Ishikawa (cell line): Measurements from ENCODE around the gene SMYD3.

Experiments used
- CEBPB ChIP-seq: IDR thresholded peaks from 2 replicates; pipeline ENCODE4 v1.6.1; 2012
- EGR1 ChIP-seq: IDR thresholded peaks from 2 replicates; pipeline ENCODE4 v1.6.1; 2012
- EP300 ChIP-seq: IDR thresholded peaks from 2 replicates; pipeline ENCODE4 v1.6.1; 2012; ENCODE audit warnings: borderline replicate concordance
- FOXM1 ChIP-seq: IDR thresholded peaks from 2 replicates; pipeline ENCODE4 v1.6.1; 2012; ENCODE audit warnings: low read depth, borderline replicate concordance
- MAX ChIP-seq: IDR thresholded peaks from 2 replicates; pipeline ENCODE4 v1.6.1; 2012
- NFIC ChIP-seq: IDR thresholded peaks from 2 replicates; pipeline ENCODE4 v1.6.1; 2012
- RAD21 ChIP-seq: IDR thresholded peaks from 2 replicates; pipeline ENCODE4 v1.6.1; 2012; ENCODE audit warnings: low read depth
- TAF1 ChIP-seq: IDR thresholded peaks from 2 replicates; pipeline ENCODE4 v1.6.1; 2012; ENCODE audit warnings: low read depth, mild to moderate bottlenecking
- TCF12 ChIP-seq: IDR thresholded peaks from 2 replicates; pipeline ENCODE4 v1.6.1; 2012; ENCODE audit warnings: low read depth
- TEAD4 ChIP-seq: IDR thresholded peaks from 2 replicates; pipeline ENCODE4 v1.6.1; 2012
- YY1 ChIP-seq: IDR thresholded peaks from 2 replicates; pipeline ENCODE4 v1.6.1; 2012; ENCODE audit warnings: low read depth
- ZBTB7A ChIP-seq: IDR thresholded peaks from 2 replicates; pipeline ENCODE4 v1.6.1; 2012; ENCODE audit warnings: low read depth
- TF ChIP-seq, protein P1 (sequence below): IDR thresholded peaks from 2 replicates; pipeline ENCODE4 v1.6.1; 2012; ENCODE audit warnings: low read depth, mild to moderate bottlenecking
- TF ChIP-seq, protein P2 (sequence below): IDR thresholded peaks from 2 replicates; pipeline ENCODE4 v1.6.1; 2012

DNA sequence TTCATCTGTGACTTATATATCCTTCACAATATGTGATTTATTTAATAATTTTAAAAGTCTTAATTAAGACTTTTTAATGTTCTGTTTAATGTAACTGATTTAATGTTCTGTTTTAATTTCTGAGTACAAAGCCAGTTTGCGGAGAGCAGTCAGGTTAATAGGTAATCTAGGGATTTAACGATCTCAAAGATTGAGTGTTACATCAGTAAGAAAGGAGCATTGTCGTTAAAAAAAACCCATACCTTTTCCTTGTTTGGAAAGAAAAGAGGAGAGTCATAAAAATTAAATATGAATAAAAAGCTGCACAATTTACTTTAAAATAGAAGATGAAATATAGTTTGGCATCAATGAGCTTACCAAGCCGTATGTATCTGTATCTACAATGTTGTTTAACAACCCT is 730.9 kb downstream of the SMYD3 start:
- no peak for TF ChIP-seq YY1
- TF ChIP-seq, protein P1, sequence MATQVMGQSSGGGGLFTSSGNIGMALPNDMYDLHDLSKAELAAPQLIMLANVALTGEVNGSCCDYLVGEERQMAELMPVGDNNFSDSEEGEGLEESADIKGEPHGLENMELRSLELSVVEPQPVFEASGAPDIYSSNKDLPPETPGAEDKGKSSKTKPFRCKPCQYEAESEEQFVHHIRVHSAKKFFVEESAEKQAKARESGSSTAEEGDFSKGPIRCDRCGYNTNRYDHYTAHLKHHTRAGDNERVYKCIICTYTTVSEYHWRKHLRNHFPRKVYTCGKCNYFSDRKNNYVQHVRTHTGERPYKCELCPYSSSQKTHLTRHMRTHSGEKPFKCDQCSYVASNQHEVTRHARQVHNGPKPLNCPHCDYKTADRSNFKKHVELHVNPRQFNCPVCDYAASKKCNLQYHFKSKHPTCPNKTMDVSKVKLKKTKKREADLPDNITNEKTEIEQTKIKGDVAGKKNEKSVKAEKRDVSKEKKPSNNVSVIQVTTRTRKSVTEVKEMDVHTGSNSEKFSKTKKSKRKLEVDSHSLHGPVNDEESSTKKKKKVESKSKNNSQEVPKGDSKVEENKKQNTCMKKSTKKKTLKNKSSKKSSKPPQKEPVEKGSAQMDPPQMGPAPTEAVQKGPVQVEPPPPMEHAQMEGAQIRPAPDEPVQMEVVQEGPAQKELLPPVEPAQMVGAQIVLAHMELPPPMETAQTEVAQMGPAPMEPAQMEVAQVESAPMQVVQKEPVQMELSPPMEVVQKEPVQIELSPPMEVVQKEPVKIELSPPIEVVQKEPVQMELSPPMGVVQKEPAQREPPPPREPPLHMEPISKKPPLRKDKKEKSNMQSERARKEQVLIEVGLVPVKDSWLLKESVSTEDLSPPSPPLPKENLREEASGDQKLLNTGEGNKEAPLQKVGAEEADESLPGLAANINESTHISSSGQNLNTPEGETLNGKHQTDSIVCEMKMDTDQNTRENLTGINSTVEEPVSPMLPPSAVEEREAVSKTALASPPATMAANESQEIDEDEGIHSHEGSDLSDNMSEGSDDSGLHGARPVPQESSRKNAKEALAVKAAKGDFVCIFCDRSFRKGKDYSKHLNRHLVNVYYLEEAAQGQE: no peak
- TF ChIP-seq NFIC: no peak
- no peak for TF ChIP-seq TAF1
- no peak for TF ChIP-seq MAX
- no peak for TF ChIP-seq FOXM1
- no peak for TF ChIP-seq RAD21
- TF ChIP-seq EGR1: no peak
- TF ChIP-seq EP300: no peak
- TF ChIP-seq TEAD4: no peak
- no peak for TF ChIP-seq TCF12
- TF ChIP-seq CEBPB: no peak
- TF ChIP-seq, protein P2, sequence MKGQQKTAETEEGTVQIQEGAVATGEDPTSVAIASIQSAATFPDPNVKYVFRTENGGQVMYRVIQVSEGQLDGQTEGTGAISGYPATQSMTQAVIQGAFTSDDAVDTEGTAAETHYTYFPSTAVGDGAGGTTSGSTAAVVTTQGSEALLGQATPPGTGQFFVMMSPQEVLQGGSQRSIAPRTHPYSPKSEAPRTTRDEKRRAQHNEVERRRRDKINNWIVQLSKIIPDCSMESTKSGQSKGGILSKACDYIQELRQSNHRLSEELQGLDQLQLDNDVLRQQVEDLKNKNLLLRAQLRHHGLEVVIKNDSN: no peak
- no peak for TF ChIP-seq ZBTB7A
